ENCODE data around the gene SMCHD1. TPM values are rescaled to one million over a fixed set of nuclear protein-coding genes. Genes with fewer than 3 reads are reported as not detected.

Gene SMCHD1
- total RNA-seq, 1 experiment from 2014 or later, result 48.6 TPM

GRCh38 chr18:2821695-2822094 is 166.2 kb downstream of the SMCHD1 start (continued):
- TF ChIP-seq, protein P1, sequence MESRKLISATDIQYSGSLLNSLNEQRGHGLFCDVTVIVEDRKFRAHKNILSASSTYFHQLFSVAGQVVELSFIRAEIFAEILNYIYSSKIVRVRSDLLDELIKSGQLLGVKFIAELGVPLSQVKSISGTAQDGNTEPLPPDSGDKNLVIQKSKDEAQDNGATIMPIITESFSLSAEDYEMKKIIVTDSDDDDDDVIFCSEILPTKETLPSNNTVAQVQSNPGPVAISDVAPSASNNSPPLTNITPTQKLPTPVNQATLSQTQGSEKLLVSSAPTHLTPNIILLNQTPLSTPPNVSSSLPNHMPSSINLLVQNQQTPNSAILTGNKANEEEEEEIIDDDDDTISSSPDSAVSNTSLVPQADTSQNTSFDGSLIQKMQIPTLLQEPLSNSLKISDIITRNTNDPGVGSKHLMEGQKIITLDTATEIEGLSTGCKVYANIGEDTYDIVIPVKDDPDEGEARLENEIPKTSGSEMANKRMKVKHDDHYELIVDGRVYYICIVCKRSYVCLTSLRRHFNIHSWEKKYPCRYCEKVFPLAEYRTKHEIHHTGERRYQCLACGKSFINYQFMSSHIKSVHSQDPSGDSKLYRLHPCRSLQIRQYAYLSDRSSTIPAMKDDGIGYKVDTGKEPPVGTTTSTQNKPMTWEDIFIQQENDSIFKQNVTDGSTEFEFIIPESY (IDR thresholded peaks at IDR 0.05; ENCODE audit: extremely low read depth, insufficient replicate concordance, low read length), result no peak
- no peak for TF ChIP-seq YY1 (IDR thresholded peaks at IDR 0.05; ENCODE audit: extremely low read depth, insufficient replicate concordance, low read depth, low read length)
- TF ChIP-seq POLR2AphosphoS5 (IDR thresholded peaks at IDR 0.05; ENCODE audit: low read depth, low read length), result no peak

DNA sequence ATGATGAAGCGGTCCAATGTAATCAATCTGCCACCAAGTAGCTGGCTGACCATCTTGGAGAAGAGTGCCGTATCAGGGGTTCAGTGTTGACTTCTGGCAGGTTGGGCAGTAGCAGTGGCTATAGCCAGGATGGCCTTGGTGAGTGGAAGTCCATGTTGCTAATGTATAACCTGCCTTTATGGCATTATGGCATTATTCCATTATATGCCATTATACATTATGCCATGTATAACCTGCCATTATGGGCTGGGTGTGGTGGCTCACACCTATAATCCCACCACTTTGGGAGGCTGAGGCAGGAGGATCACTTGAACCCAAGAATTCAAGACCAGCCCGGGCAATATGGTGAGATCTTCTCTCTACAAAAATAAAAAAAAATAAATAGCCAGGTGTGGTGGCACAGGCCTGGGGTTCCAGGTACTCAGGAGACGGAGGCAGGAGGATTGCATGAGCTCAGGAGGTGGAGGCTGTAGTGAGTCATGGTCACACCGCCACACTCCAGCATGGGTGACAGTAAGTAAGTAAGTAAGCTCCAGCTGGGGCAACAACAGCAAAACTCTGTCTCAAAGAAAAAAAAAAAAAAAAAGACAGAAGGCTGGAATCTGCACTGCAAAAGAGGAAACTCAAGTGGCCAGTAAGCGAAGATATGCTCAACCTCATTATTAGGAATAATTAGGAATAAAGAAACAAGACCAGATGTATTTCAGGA is 166.8 kb downstream of the SMCHD1 start:
- H3K9ac ChIP-seq (ENCODE audit: low read length), result no peak overlapping the region
- no peaks in the 10 kb centered on the region for H4K20me1 ChIP-seq (ENCODE audit: insufficient read depth)
- intact Hi-C loops (cut with micrococcal nuclease), result no loop called here
- H3K27me3 ChIP-seq (ENCODE audit: insufficient read depth, low read length), result no peaks in the 10 kb centered on the region
- H2AFZ ChIP-seq (ENCODE audit: low read depth, low read length, poor library complexity, severe bottlenecking), result no peak overlapping the region
- ChIA-PET POLR2A (no interaction called here), CTCF (no interaction called here), RAD21 (ENCODE audit: low non-redundant PET in 1 of 2, low total read pairs in 2 of 2, uncharacterized antibody in 2 of 2, unreplicated experiment in 2 of 2) (no interaction called here)
- no peak overlapping the region for H3K4me2 ChIP-seq (ENCODE audit: low read length)
- TF ChIP-seq, protein P1 (IDR thresholded peaks at IDR 0.05; ENCODE audit: extremely low read depth, insufficient replicate concordance, low read length), result no peak
- no peak for TF ChIP-seq FOSL1 (IDR thresholded peaks at IDR 0.05; ENCODE audit: low read depth)
- TF ChIP-seq SRF (IDR thresholded peaks at IDR 0.05; ENCODE audit: low read depth), result no peak
- no peak for TF ChIP-seq POLR2A (IDR thresholded peaks at IDR 0.05; ENCODE audit: borderline replicate concordance, extremely low read depth, insufficient read depth, insufficient read length)
- TF ChIP-seq MAX (IDR thresholded peaks at IDR 0.05), result no peak
- TF ChIP-seq, protein P2, sequence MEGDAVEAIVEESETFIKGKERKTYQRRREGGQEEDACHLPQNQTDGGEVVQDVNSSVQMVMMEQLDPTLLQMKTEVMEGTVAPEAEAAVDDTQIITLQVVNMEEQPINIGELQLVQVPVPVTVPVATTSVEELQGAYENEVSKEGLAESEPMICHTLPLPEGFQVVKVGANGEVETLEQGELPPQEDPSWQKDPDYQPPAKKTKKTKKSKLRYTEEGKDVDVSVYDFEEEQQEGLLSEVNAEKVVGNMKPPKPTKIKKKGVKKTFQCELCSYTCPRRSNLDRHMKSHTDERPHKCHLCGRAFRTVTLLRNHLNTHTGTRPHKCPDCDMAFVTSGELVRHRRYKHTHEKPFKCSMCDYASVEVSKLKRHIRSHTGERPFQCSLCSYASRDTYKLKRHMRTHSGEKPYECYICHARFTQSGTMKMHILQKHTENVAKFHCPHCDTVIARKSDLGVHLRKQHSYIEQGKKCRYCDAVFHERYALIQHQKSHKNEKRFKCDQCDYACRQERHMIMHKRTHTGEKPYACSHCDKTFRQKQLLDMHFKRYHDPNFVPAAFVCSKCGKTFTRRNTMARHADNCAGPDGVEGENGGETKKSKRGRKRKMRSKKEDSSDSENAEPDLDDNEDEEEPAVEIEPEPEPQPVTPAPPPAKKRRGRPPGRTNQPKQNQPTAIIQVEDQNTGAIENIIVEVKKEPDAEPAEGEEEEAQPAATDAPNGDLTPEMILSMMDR (IDR thresholded peaks at IDR 0.05 in 2 of 3, conservative IDR thresholded peaks at IDR 0.05 in 1 of 3; ENCODE audit: borderline replicate concordance in 1 of 3, insufficient read depth in 1 of 3, low read depth in 2 of 3, low read length in 2 of 3), result no peak
- TF ChIP-seq ATF3 (IDR thresholded peaks at IDR 0.05), result no peak
- no peak for TF ChIP-seq EGR1 (IDR thresholded peaks at IDR 0.05; ENCODE audit: low read depth)
- no peak for TF ChIP-seq ZNF274 (IDR thresholded peaks at IDR 0.05; ENCODE audit: low read depth, low read length)
- TF ChIP-seq CBX3 (IDR thresholded peaks at IDR 0.05; ENCODE audit: low read depth), result no peak
- no peak for TF ChIP-seq ELF1 (IDR thresholded peaks at IDR 0.05; ENCODE audit: borderline replicate concordance, low read depth)
- no peak for TF ChIP-seq POLR2AphosphoS5 (IDR thresholded peaks at IDR 0.05; ENCODE audit: low read depth, low read length)
- H3K9me3 ChIP-seq (ENCODE audit: control insufficient read depth in 1 of 2, insufficient read depth in 1 of 2, low read depth in 1 of 2, low read length in 2 of 2), result no peaks in the 10 kb centered on the region
- DNase-seq (ENCODE audit: low read depth, low spot score), result no peak
- H3K79me2 ChIP-seq (ENCODE audit: insufficient read depth, low read length), result no peaks in the 10 kb centered on the region
- no TSS peak for BruUV-seq (replicated peaks)
- no peaks in the 10 kb centered on the region for H3K9me2 ChIP-seq (ENCODE audit: insufficient read depth)
- no peaks in the 10 kb centered on the region for H3K4me1 ChIP-seq (ENCODE audit: control insufficient read depth in 1 of 2, insufficient read depth in 2 of 2, low read length in 2 of 2)
- H3K4me3 ChIP-seq (replicated peaks in 1 of 2; ENCODE audit: low read depth in 1 of 2, low read length in 2 of 2), result no peak overlapping the region
- H3K36me3 ChIP-seq (ENCODE audit: control insufficient read depth in 1 of 2, insufficient read depth in 2 of 2, low read length in 2 of 2), result no peaks in the 10 kb centered on the region
- no peak overlapping the region for H3K27ac ChIP-seq (ENCODE audit: low read depth, low read length)
- ATAC-seq, result no peak
